CD4-positive, alpha-beta T cell (primary cell): ENCODE data around the gene MBD3L3. TPM values are rescaled to one million over a fixed set of nuclear protein-coding genes. Genes with fewer than 3 reads are reported as not detected.

ENCODE experiments used
- ATAC-seq: fragments of 200-7000 bp; cut with Tn5 transposase; one replicate; pipeline ENCODE4 v1.10.0; 2022; ENCODE audit warnings: mild to moderate bottlenecking; ENCODE audit not compliant: poor library complexity
- CTCF ChIA-PET: fragments of 350-600 bp; sonication (Branson Sonifier 250); formaldehyde crosslinking; loops from one replicate; lab custom pipeline; 2021; ENCODE audit warnings: antibody characterized with exemption, inconsistent platforms; lab: Charles Lee
- POLR2A ChIA-PET: fragments of 350-600 bp; sonication (Branson Sonifier 250); formaldehyde crosslinking; loops from one replicate; lab custom pipeline; 2021; ENCODE audit warnings: antibody characterized with exemption, inconsistent platforms; lab: Charles Lee
- DNase-seq, 14 experiments: peaks; one replicate each; pipeline ENCODE4 v3.0.0-alpha.2; 2013 to 2020; ENCODE audit warnings: mixed read lengths in 2 of 14
- H3K27ac ChIP-seq, 2 donors: one replicate each; pipeline versions ENCODE4 v1.5.1 to v1.7.0; 2013; ENCODE audit warnings: low read length in 2 of 2, low read depth in 1 of 2, mild to moderate bottlenecking in 1 of 2
- H3K27me3 ChIP-seq, 2 experiments: 1 replicate in 1 of 2; 2 replicates in 1 of 2; pipeline versions ENCODE4 v1.6.1 to v1.7.0; 2013; ENCODE audit warnings: low read length in 2 of 2, control low read depth in 1 of 2, mild to moderate bottlenecking in 1 of 2, moderate library complexity in 1 of 2; ENCODE audit not compliant: insufficient read depth in 2 of 2, control insufficient read depth in 1 of 2
- H3K36me3 ChIP-seq: one replicate; pipeline ENCODE4 v1.6.1; 2013; ENCODE audit warnings: low read length, control low read depth; ENCODE audit not compliant: insufficient read depth
- H3K4me1 ChIP-seq: one replicate; pipeline ENCODE4 v1.6.1; 2013; ENCODE audit warnings: low read length, control low read depth; ENCODE audit not compliant: insufficient read depth
- H3K4me3 ChIP-seq: one replicate; pipeline ENCODE4 v1.5.1; 2013; ENCODE audit warnings: mild to moderate bottlenecking, low read length, moderate library complexity
- H3K9me3 ChIP-seq, 2 experiments: 1 replicate in 1 of 2; 2 replicates in 1 of 2; pipeline versions ENCODE4 v1.6.1 to v1.7.0; 2013; ENCODE audit warnings: low read length in 2 of 2, mild to moderate bottlenecking in 2 of 2, control low read depth in 1 of 2, moderate library complexity in 1 of 2; ENCODE audit not compliant: control insufficient read depth in 1 of 2, insufficient read depth in 1 of 2
- H3K27ac Mint-ChIP-seq: one replicate; pipeline ENCODE4 v1.8.0; 2020; ENCODE audit warnings: mixed read lengths
- H3K27me3 Mint-ChIP-seq: one replicate; pipeline ENCODE4 v1.8.0; 2021; ENCODE audit warnings: mixed read lengths
- H3K36me3 Mint-ChIP-seq: one replicate; pipeline ENCODE4 v1.8.0; 2021; ENCODE audit warnings: low read depth, mixed read lengths
- H3K4me1 Mint-ChIP-seq: one replicate; pipeline ENCODE4 v1.8.0; 2021; ENCODE audit warnings: low read depth, mixed read lengths
- H3K4me3 Mint-ChIP-seq: one replicate; pipeline ENCODE4 v1.8.0; 2020; ENCODE audit warnings: mild to moderate bottlenecking, mixed read lengths
- H3K9me3 Mint-ChIP-seq: one replicate; pipeline ENCODE4 v1.8.0; 2020; ENCODE audit warnings: mixed read lengths
- intact Hi-C, 2 experiments: fragments of 100-400 bp; cut with DNase I in 1 of 2; cut with micrococcal nuclease in 1 of 2; formaldehyde crosslinking; loops; one replicate each; pipeline versions ENCODE4 v1.15.1 to v1.9.0; 2023 to 2025; cut with DNase I, micrococcal nuclease
- total RNA-seq, 174 experiments: library from RNA in 2 of 174; stranded (reverse) in 2 of 174; gene quantifications; one replicate each; pipeline ENCODE4 v1.2.3 and lab custom pipeline; 2021 to 2026
- TF ChIP-seq, protein P1 (sequence below): fragments of 200-600 bp; IDR thresholded peaks from one replicate; pipeline ENCODE4 v1.8.0; 2022; ENCODE audit warnings: antibody characterized with exemption, mild to moderate bottlenecking

The MBD3L3 gene
- total RNA-seq, 2 experiments from 2014 or later = not detected

DNA sequence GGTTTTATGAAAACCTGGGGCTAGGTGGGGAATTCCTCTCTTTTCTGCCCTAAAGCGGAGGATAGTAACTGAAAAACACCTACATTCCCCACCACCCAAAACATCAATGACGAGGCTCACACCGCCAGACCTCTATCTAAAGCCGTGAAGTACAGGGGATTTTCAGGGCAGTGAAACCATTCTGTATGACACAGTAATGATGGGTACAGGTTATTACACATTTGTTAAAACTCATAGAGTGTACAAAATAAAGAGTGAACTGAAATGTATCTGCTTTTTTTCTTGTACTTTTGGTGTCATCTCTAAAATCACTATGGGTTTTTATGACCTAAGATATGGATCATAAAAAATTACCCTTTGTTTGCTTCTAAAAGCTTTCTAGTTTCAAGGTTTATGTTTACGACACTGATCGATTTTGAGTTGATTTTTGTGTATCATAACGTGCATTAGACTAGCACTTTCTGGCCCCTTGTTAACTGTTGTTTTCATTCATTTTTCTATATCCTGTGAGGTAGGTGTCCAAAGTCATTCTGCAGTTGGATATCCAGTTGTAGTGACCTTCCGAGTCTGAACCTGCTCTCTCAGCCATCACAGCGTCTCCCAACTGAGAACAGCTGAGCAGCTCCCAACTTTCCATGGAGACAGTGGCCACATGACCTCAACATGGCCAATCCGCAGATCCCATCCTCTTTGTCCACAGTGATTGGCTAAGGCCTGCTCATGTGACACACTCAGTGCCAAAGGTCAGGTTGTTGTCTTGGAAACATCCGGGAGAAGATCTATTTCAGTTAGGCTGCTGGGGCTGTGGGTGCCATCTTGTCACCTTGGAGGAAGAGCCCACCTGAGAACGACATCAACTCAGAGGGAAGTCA, 47.5 kb downstream of the MBD3L3 start:
- Histone ChIP-seq H3K4me1 (peaks cover 40% of the 10 kb centered on the region), H3K4me3 (no peak overlapping the region), H3K9me3 (peaks cover 0 to 18% of the 10 kb centered on the region in 2 experiments), H3K36me3 (no peaks in the 10 kb centered on the region), H3K27ac (no peak overlapping the region), H3K27me3 (no peaks in the 10 kb centered on the region)
- Mint-ChIP-seq H3K27ac (no peak overlapping the region), H3K36me3 (no peaks in the 10 kb centered on the region), H3K27me3 (no peaks in the 10 kb centered on the region), H3K4me1 (peaks cover 56% of the 10 kb centered on the region), H3K4me3 (peak overlapping the region; percentile 18), H3K9me3 (no peaks in the 10 kb centered on the region)
- TF ChIP-seq, protein P1, sequence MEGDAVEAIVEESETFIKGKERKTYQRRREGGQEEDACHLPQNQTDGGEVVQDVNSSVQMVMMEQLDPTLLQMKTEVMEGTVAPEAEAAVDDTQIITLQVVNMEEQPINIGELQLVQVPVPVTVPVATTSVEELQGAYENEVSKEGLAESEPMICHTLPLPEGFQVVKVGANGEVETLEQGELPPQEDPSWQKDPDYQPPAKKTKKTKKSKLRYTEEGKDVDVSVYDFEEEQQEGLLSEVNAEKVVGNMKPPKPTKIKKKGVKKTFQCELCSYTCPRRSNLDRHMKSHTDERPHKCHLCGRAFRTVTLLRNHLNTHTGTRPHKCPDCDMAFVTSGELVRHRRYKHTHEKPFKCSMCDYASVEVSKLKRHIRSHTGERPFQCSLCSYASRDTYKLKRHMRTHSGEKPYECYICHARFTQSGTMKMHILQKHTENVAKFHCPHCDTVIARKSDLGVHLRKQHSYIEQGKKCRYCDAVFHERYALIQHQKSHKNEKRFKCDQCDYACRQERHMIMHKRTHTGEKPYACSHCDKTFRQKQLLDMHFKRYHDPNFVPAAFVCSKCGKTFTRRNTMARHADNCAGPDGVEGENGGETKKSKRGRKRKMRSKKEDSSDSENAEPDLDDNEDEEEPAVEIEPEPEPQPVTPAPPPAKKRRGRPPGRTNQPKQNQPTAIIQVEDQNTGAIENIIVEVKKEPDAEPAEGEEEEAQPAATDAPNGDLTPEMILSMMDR = no peak
- DNase-seq (no peak), ATAC-seq (no peak)
- intact Hi-C loops = no loop called here
- ChIA-PET CTCF (no interaction called here), POLR2A (no interaction called here)

DNA sequence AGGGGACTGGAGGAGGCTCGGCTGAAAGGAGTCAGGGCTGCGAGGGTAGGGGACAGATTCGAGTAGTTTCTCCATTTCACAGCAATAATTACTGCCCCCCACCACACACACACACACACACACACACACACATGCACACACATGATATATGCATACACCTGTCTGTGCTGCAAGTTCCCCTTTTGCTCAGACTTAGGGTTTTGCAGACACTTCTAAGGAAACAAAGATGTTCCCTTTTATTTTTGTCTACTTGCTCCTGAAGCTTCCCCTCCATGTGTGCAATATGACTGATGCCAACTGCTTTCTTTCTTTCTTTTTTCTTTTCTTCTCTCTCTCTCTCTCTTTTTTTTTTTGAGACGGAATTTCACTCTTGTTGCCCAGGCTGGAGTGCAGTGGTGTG, 50.6 kb downstream of the MBD3L3 start:
- Mint-ChIP-seq H3K36me3 (no peaks in the 10 kb centered on the region), H3K4me3 (no peak overlapping the region), H3K9me3 (no peaks in the 10 kb centered on the region), H3K27me3 (no peaks in the 10 kb centered on the region), H3K4me1 (peaks cover 53% of the 10 kb centered on the region), H3K27ac (no peak overlapping the region)
- H3K4me3 ChIP-seq = no peak overlapping the region
- TF ChIP-seq, protein P1 = no peak
- no peak for ATAC-seq
- peaks cover 26% of the 10 kb centered on the region for H3K4me1 ChIP-seq
- ChIA-PET POLR2A (interaction anchor here (0.6 kb wide), 2 partner anchors 118 to 1578 kb away, joined by 3 read pairs; no protein-coding TSS in a partner anchor), CTCF (no interaction called here)
- no peaks in the 10 kb centered on the region for H3K27me3 ChIP-seq
- DNase-seq = no peak
- peaks cover 0 to 21% of the 10 kb centered on the region in 2 experiments for H3K9me3 ChIP-seq
- H3K27ac ChIP-seq = no peak overlapping the region
- H3K36me3 ChIP-seq = no peaks in the 10 kb centered on the region
- intact Hi-C loops = no loop called here

Other genes with a start within 250 kb of the MBD3L3 start
- gene ADGRE1, start 171.1 kb downstream of the MBD3L3 start, total RNA-seq = 1 to 10 TPM; 5.4 to 6.0 TPM
- gene MBD3L2B, start 37.2 kb downstream of the MBD3L3 start, total RNA-seq = not detected
- not detected for gene MBD3L5, start 28.1 kb downstream of the MBD3L3 start, total RNA-seq
- not detected for gene MBD3L4, start 18.5 kb downstream of the MBD3L3 start, total RNA-seq
- gene MBD3L2, start 9.4 kb downstream of the MBD3L3 start, total RNA-seq = not detected
- 10 to 100 TPM; 15.8 to 17.4 TPM for gene ZNF557, start 11.0 kb upstream of the MBD3L3 start, total RNA-seq
- 1 to 10 TPM; 1.8 to 3.0 TPM for gene INSR, start 235.7 kb upstream of the MBD3L3 start, total RNA-seq